GM19240 (cell line): ENCODE measurements around the gene TNFAIP8.
"Not testable (repeated sequence)": the region's sequence is repeated elsewhere in the genome, so short reads cannot be mapped to it uniquely, and the experiment has no call there.

ENCODE experiments used
- DNase-seq: peaks from one replicate; pipeline ENCODE4 v3.0.0; 2011; ENCODE audit warnings: low spot score; ENCODE audit not compliant: insufficient read length

TNFAIP8 gene

GRCh38 chr5:119418606-119419100, 62.8 kb downstream of the TNFAIP8 start:
- no peak for DNase-seq

GRCh38 chr5:119420169-119420568, 64.3 kb downstream of the TNFAIP8 start:
- DNase-seq, result no peak

GRCh38 chr5:119426057-119426456, 70.2 kb downstream of the TNFAIP8 start:
- DNase-seq, result no peak

GRCh38 chr5:119427060-119427459, 71.2 kb downstream of the TNFAIP8 start:
- no peak for DNase-seq

- DNase-seq, result not testable (repeated sequence)
Measured at GRCh38 chr5:119427596-119427995, 71.8 kb downstream of the TNFAIP8 start.

- not testable (repeated sequence) for DNase-seq
Measured at GRCh38 chr5:119428166-119428565, 72.3 kb downstream of the TNFAIP8 start.

- DNase-seq, result not testable (repeated sequence)
Measured at GRCh38 chr5:119428574-119428973, 72.8 kb downstream of the TNFAIP8 start.

GRCh38 chr5:119432674-119433237, 76.9 kb downstream of the TNFAIP8 start:
- not testable (repeated sequence) for DNase-seq

- DNase-seq, result no peak
Measured at GRCh38 chr5:119435436-119436132, 79.8 kb downstream of the TNFAIP8 start.

GRCh38 chr5:119437785-119438586, 82.2 kb downstream of the TNFAIP8 start:
- DNase-seq, result not testable (repeated sequence)

- DNase-seq, result not testable (repeated sequence)
Measured at GRCh38 chr5:119438587-119438917, 82.7 kb downstream of the TNFAIP8 start.

- no peak for DNase-seq
Measured at GRCh38 chr5:119439140-119439631, 83.4 kb downstream of the TNFAIP8 start.

- DNase-seq, result not testable (repeated sequence)
Measured at GRCh38 chr5:119439632-119440031, 83.8 kb downstream of the TNFAIP8 start.

GRCh38 chr5:119444643-119445042, 88.8 kb downstream of the TNFAIP8 start:
- DNase-seq, result not testable (repeated sequence)

GRCh38 chr5:119445544-119445943, 89.7 kb downstream of the TNFAIP8 start:
- DNase-seq, result no peak
